Left colon (tissue), 2 donors: ENCODE results near the gene GPR161. TPM values are rescaled to one million over a fixed set of nuclear protein-coding genes. Genes with fewer than 3 reads are reported as not detected.
A peak's percentile ranks its signal among the peaks of the same experiment; 100 is the strongest.

ENCODE experiments used
- ATAC-seq: fragments of 200-7000 bp; cut with Tn5 transposase; one replicate; pipeline ENCODE4 v1.9.1; 2020; ENCODE audit warnings: mild to moderate bottlenecking, moderate library complexity
- DNase-seq, 2 donors: peaks; one replicate each; pipeline ENCODE4 v3.0.0-alpha.2; 2020
- intact Hi-C, 2 donors: fragments of 100-400 bp; cut with DNase I in 1 of 2; cut with micrococcal nuclease in 1 of 2; formaldehyde crosslinking; loops; one replicate each; pipeline versions ENCODE4 v1.11.2 to v1.14.0; 2022; cut with DNase I, micrococcal nuclease
- total RNA-seq, 2 donors: library from RNA; stranded (reverse); fragmentation: NEBNext Ultra II Directional; extraction: Animal tissue kit (Norgen Biotek cat#: 25700); gene quantifications; one replicate each; pipeline ENCODE4 v1.2.1, GENCODE V29; 2021
- donor health status: DM: no; HTN: no; CAD: no.
- donor health status: DM: yes; HTN: yes; CAD: no.

Gene GPR161
- total RNA-seq, 2 donors from 2014 or later = 3.4 to 7.2 TPM

DNA sequence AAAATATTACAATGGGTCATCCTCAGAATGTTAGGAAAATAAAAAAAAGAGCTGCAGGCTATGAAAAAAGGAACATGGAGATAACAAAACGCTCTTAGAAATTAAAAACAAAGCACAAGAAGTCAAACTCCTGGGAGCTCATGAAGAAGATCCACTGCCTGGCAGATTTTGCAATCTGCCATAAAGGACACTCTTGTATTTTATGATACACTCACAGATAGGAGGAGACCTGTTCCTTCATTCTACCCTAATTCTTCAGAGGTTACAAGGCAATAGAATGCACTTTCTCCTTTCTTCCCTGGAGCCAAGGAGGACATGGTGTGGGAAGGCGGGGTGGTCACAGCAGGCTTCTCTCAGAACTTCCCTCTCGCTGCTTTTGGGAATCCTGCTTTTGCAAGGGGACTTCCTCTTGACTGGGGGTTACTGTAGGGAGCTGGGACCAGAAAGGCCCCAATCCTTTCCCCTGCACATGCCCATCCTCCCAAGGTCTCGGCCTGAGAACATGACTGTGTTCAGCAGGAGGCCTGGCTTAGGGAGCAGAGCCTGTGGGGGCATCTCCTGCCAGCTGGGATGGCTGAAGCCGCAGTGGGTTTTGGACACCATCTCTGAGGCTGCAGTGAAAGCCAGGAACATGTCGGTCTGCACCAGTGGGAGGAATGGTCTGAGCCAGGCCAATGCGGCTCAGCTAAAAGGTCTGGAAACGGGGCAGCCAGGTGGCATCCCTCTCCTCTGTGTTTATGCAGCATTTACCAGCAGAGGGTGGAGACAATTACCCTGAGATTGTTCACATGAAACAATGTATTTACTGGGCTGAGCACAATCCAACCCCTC lies 44.8 kb downstream of the GPR161 start:
- DNase-seq (no peak), ATAC-seq (no peak)
- intact Hi-C loops = no loop called here

DNA sequence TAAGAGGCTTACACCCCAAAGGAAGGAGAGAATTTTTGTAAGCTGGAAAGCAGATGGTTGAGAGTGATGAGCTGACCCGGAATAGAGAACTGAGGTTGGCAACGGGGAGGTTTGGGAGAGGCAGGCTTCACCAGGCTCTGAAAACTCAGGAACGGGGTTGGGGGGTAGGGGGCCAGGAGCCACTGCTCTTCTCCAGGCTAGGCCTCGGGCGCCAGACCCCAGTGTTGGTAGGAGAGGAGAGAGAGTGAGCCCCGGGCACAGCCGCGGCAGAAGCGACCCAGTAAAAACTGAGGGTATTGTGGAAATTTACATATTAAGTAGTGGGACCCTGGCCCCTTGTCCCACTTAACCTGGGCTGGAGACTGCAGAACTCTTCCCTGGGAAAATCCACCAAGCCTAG lies 45.7 kb downstream of the GPR161 start:
- intact Hi-C loops = no loop called here
- ATAC-seq (no peak), DNase-seq (no peak)

DNA sequence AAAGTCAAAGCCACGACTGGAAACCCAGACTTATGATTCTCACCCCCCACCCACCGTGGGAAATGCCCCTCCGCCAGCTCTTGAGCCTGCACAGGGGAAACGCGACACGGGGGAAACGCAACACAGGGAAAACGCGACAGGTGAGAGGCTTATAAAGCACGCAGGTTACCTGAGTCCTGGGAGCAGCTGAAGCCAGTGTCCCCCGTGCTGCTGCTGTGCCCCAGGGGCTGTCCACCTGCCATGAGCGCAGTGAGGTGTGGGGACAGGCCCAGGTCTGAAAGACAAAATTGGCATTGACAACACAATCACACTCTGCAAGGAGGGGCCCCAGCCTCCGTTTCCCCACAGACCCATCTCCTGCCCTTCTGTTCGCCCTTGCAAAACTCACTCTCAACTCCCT lies 46.3 kb downstream of the GPR161 start:
- ATAC-seq (no peak), DNase-seq (no peak)
- intact Hi-C loops = no loop called here

DNA sequence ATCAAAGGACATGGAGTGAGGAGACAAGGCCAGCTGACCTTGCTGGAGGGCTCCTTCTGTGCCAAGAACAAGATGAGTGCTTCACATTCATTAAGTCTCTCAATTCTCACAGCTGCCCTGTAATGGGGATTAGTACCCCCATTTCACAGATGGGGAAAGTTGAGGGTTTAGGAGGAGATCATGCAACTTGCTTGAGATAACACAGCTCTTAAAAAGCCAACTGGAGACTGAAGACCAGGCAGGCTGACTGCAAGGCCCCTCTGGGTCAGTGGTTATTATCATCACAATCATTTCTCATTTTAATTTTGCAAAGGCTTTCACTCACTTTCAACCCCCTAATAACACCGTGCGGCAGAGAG lies 46.8 kb downstream of the GPR161 start:
- DNase-seq = no peak
- intact Hi-C loops = loop anchor here in 1 of 2 donors (10.0 kb wide), 1 partner anchor 275 kb away; no protein-coding TSS in a partner anchor
- ATAC-seq = no peak

DNA sequence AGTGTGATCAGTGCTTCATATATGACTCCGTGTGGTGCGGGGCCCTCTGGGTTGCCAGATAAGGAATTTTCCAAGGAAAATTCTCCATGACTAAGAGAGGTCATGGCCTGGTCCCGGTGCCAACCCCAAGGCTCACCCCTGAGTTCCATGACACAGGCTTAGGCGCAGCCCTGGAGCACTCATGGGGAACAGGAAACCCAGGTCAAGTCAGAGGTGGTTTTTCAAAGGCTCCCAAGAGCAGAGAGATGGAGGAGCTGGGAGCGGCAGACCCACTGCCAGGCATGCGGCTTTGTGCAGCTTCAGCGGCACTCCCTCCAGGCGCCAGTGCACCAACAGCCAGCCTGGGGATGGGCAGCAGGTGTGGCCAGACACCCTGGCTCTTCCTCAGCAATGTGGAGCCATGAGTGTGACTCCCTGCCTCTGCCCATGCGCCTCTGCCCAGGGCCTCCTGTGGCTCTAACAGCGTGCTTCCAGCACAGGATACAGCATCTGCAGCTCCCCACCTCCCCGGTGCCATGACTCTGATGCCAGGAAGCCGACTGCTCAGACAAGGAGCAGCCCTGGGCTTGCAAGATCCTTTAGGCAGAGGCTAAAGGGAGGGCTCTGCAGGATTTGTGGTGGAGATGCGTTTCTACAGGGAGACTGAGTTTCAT lies 47.3 kb downstream of the GPR161 start:
- intact Hi-C loops = loop anchor here in 1 of 2 donors (10.0 kb wide), 1 partner anchor 275 kb away; no protein-coding TSS in a partner anchor
- ATAC-seq = peak; percentile 85
- DNase-seq = peak; percentile 73 to 81

DNA sequence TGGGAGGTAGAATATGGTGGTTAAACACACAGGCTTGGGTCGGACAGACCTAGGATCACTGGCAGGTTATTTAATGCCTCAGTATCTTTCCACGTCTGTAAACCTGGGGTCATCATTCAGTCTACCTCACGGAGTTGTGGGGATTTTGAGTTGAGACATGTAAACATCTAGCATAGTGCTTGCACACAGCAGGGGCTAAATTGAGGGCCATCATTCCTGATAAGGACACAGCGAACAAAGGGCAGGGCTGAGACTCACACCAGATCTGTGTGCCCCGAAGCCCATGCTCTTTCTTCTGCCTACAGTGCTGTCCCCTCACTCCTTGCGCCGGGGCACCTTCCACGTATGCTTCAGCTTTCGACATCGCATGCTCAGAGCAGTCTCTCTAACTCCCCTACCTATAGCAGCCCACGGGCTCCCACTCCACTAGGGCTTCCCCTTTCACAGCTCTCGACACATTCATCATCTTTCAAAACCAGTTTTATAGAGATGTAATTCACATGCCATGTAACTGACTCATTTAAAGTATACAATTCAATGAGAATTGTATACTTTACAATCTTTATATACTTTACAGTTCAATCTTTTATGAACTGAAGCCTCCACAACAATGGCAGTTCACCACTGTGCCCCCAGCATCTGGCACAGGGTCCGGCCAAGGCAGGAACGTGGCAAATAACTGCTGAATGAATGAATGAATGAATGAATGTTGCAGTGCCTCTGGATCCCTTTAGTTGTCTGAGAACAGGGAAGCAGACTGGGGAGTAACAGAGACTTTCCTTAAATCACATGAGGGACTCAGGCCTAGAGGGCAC lies 48.0 kb downstream of the GPR161 start:
- intact Hi-C loops = loop anchor here in 1 of 2 donors (10.0 kb wide), 1 partner anchor 274 kb away; no protein-coding TSS in a partner anchor
- peak in 1 of 2 donors; percentile 45 for DNase-seq
- peak; percentile 71 for ATAC-seq

DNA sequence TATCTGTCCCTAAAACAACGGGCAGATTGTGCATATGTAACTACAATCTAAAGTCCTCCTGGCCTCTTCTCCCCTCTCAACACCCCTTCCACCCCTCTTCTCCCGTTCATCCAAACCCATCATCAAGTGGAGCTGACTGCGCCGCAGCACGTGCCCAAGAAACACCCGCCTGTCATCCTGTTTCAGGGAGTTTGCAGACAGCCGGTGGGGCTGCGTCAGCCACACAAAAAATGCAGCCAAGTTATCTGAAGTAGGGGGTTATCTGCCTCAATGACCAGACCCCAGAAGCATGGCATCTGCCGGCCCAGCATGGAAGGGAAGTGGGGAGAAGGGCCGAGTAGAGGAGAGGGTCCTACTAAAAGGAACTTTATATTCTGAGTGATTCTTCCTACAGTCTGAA lies 49.0 kb downstream of the GPR161 start:
- DNase-seq = no peak
- intact Hi-C loops = loop anchor here in 1 of 2 donors (10.0 kb wide), 1 partner anchor 273 kb away; no protein-coding TSS in a partner anchor
- ATAC-seq = no peak

DNA sequence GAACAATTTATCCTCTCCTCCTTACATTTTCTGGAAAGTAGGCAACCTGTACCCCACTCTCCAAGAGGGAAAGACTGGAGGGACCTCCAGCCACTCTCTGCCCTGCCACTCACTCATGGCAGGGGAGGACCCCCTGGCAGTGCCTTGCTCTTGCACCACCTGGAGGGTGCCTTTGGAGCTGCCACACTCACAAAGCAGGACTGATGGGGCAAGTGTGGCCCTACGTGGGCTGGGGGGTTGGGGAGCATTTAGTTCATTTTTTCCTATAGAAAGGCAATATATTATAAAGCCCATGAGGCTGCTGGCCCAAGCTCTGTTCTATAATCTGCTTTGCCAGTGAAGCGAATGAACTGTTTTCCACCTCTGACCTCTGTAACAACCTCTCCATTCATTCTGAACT lies 50.3 kb downstream of the GPR161 start:
- ATAC-seq = no peak
- DNase-seq = no peak
- intact Hi-C loops = loop anchor here in 1 of 2 donors (10.0 kb wide), 1 partner anchor 272 kb away; no protein-coding TSS in a partner anchor

DNA sequence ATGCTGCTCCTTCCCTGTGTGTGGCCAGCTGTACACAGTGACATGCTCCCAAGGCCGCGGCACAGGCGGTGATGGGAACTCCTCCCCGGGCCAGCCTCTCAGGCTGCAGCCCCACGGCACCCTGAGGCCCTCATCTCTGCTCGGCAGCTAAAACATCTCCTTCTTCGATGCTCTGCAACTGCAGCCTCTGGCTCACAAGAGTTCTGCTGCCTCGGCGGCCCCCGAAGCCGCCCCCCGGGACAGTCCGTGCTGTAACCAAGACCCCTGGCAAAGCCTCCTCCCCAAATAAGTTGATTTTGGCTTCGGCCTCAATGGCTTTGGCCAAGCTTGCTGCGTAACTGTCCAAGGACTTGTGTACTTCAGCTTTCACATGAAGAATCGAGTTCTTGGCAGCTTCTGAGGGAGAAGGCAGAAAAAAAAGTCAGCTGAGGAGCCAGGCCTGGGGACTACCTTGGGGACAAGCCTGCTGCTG lies 51.3 kb downstream of the GPR161 start:
- no peak for ATAC-seq
- intact Hi-C loops = loop anchor here in 1 of 2 donors (10.0 kb wide), 1 partner anchor 271 kb away; no protein-coding TSS in a partner anchor
- DNase-seq = peak in 1 of 2 donors; percentile 16

DNA sequence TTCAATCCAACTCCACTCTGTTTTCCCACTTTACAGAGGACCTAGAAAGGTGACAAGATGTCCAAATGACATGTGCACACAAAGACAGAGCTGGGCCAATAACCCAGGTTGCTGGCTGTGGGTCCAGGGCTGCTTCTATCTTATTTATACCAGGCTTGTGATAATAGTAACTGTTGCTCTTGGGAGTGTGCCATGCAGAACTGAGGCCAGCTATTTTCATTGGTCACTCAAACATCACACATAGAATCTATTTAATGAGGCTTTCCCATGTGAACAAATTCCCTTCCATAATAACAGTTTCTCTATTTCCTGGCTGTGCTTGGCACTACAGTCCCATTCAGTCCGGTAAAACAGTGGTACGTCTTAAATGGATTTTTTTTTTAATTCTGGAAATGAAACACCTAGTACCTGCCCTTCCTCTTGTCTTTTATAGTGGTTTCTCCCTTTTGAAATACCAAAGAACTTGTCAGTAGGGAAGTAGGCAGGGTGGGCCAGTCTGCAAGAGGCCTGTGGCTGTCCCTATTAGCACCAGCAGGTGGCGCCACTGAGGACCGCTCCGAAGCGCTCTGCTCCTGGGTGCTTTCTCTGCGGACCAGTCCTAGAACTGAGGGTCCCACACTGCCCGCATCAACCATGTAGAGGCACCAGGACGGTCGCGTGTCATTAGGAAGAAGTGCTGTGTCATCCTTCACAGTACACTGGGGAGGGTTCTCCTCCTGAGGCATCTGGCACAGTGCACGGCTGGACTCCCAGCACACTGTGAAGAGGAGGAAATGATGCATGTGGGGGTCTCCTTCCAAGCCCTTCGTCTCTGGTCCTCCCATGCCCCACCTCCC lies 52.1 kb downstream of the GPR161 start:
- intact Hi-C loops = loop anchor here in 1 of 2 donors (10.0 kb wide), 1 partner anchor 270 kb away; no protein-coding TSS in a partner anchor
- DNase-seq = peak in 1 of 2 donors; percentile 60
- ATAC-seq = no peak

DNA sequence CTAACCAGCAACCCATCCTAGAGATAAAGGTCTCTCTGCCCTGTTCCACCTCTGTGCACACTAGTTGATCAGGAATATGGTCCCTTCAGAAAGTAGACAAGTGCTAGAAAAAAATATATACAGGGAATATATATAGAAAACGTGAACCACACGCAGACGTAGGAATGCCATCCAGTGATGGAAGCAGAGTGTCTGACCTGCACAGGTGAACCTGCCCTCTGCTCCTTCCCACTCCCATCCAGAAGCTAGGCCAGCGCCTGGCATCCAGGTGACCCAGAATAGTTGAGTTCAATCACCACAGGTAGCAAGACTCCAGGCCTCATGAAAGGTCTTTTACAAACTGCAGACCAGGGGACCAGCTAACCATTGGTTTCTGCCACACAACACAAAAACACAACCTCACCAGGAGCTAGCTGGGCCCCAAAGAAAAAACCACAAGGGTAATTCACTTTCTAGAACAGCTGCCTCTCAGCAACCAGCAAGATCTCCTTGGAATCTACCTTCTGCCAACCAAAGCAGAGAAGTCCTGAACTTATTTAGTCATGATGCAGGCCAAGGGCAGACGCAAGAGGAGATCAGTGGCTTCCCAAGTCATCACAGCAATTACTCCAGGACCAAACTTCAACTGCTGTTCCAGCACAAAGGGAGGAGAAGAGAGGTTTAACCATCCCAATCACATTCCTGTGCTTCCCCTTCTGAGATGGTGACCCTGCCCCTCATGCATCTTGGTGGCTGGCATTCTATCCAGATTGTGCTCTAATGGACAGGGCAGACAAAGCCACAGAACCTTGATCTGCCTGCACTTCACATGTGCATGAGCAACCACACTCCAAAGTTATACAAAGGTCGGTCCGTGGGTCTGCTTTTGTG lies 53.0 kb downstream of the GPR161 start:
- ATAC-seq = no peak
- intact Hi-C loops = loop anchor here in 1 of 2 donors (10.0 kb wide), 1 partner anchor 269 kb away; no protein-coding TSS in a partner anchor
- no peak for DNase-seq

DNA sequence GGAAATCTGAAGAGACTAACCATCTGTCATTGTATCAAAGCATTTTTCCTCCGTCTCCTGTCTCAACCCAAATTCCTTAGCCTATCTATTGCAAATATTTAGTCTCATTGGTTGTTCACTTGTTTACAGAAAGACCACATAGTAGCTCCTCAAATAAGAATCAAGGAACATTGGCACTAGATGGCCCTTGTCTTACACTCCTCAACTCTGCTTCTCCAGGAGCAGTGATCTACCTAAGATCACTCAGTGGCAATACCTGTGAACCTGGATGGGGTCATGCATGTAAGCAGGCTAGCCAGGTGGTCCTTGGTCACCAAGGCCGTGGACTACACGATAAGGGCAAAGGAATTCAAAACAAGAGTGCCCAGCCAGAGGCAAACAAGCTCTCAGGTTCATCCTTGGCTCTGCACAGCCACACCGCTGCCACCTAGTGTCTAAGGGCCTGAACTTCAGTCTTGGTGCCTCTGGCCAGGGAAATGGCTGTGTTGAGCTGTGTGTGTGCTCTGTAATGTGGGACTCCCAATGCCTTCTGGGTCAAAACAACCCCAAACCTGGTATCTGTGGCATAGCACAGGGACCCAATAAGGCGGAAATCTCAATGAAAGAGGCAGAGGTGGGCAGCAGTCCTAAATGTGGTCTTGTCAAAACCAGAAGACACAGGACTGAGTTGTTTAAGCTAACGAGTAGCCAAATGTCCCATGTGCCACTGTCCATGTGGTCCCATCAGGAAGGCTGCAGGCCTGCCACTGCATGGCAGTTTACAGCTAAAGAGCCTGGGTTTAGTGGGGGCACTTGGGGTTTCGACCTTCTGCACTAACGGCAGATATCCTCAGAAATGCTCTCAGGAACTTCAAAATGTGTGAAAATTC lies 54.5 kb downstream of the GPR161 start:
- DNase-seq (peak; percentile 56 to 70), ATAC-seq (peak; percentile 83)
- intact Hi-C loops = loop anchor here in 1 of 2 donors (10.0 kb wide), 1 partner anchor 267 kb away; no protein-coding TSS in a partner anchor

DNA sequence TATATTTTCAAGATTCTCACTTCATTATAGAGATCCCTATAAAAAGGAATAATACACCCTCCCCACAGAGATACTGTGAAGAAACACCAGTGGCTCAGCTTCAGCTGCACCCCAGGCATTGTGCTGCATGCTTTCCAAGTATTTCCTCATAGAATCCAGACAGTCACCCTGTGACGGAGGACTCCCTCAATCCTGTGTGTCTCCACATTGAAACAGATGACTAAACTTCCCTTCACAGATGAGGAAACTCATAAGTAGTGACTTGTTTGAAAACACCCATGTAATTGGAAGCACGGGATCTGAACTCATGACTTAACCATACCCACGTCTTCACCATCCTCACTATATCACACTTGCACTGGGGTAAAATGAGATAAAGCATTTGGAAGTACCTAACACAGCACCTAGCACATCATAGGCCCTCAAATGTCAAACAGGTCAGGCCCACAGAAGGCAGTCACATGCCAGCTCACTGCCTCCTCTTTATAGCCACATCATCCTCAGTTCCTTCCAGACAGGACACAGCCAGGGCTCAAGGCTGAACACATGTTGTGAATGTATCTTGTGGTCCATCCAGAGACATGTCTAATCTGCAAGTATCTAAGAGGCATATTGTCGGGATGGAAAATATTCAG lies 55.2 kb downstream of the GPR161 start:
- intact Hi-C loops = loop anchor here in 1 of 2 donors (10.0 kb wide), 1 partner anchor 267 kb away; no protein-coding TSS in a partner anchor
- DNase-seq = no peak
- no peak for ATAC-seq

DNA sequence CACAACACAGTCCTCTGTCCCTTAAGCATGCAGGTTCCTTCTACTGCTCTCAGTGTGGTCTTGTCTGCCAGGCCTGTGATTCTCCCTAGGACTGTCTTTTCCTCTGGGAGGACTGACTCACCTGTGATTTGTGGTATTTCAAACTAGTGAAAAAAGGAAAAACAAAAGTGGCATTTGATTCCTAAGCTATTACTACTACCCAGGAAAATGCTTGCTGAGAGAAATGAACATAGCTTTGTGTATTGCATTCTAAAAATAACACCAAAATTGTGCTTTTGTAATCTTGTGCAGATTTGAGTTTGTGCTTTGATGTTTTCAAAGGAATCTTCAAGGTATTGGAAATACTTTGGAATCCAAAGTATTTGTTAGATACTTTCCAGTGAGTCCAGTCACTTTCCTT lies 57.0 kb downstream of the GPR161 start:
- no peak for ATAC-seq
- intact Hi-C loops = loop anchor here in 1 of 2 donors (10.0 kb wide), 1 partner anchor 265 kb away; no protein-coding TSS in a partner anchor
- no peak for DNase-seq

DNA sequence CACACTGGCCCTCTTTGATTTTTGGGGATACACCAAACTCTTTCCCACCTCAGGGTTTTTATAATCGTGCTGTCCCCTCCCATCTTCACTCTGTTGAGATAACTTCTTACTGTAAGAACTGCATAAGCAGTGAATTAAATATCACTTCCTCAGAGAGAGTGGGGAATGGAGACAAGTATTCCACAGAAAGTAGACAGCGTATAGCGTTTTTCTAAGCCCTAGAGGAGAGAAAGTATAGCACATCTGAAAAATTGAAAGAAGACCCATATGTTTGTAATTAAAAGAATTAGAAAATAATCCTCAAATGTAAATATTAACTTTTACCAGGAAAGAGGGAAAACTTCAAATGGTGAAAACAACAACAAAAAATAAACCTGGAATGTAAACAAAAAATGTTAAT lies 67.3 kb downstream of the GPR161 start:
- no peak for ATAC-seq
- DNase-seq = no peak
- intact Hi-C loops = no loop called here
